ENCODE data around the gene SIAH3. TPM values are rescaled to one million over a fixed set of nuclear protein-coding genes. Genes with fewer than 3 reads are reported as not detected.

The SIAH3 gene
- total RNA-seq, 1 donor = not detected

DNA sequence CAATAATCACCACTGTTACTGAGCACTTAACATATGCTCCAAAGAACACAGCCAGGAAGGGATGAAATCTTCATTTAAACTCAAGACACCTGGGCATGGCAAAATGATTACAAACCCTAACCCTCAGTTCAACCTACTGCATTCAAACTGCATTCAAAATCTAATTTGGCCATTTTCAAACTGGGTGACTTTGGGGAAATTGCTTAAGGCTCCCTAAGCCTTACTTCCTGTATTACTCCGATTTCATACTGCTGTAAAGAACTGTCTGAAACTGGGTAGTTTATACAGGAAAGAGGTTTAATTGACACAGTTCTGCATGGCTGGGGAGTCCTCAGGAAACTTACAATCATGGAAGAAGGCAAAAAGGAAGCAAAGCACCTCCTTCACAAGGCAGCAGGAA lies 99.0 kb downstream of the SIAH3 start:
- no peak for TF ChIP-seq CTCF (IDR thresholded peaks at IDR 0.05; ENCODE audit: extremely low read depth, low read depth, low read length)
- Histone ChIP-seq H3K9me3 (ENCODE audit: low read depth, low read length) (no peaks in the 10 kb centered on the region), H3K4me3 (ENCODE audit: insufficient read depth, low read length) (no peak overlapping the region)

DNA sequence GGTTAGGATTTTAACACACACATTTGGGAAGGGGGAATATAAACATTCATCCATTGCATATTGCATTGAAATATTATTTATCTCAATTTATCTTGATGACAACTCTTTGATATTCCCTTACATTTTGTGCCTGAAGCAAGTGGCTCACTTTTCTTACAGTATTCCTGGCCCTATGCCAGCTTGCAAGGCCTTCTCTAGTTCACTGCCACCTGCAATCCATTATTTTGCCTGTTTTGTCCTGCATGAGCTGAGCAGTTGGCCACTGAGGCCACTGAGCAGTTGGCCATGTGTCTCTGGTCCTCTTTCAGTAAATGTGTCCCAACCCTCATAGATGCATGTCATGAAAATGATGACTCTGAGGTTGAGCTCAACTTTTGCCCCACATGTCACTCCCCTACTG lies 99.7 kb downstream of the SIAH3 start:
- H2AFZ ChIP-seq (ENCODE audit: low read length) = no peak overlapping the region
- no peak overlapping the region for H3K27ac ChIP-seq (ENCODE audit: low read depth, low read length)
- no peak overlapping the region for H3K4me2 ChIP-seq (ENCODE audit: insufficient read depth, low read length)
- no peaks in the 10 kb centered on the region for H4K20me1 ChIP-seq (ENCODE audit: insufficient read depth, low read length)
- H3K27me3 ChIP-seq (ENCODE audit: insufficient read depth, low read length) = peaks cover 26% of the 10 kb centered on the region
- DNase-seq (ENCODE audit: insufficient read length, low spot score, missing footprints) = peak; percentile 52
- no peak overlapping the region for H3K4me3 ChIP-seq (ENCODE audit: insufficient read depth, low read length)
- H3K79me2 ChIP-seq (ENCODE audit: insufficient read depth, low read length) = no peaks in the 10 kb centered on the region
- no peaks in the 10 kb centered on the region for H3K9me3 ChIP-seq (ENCODE audit: low read depth, low read length)
- no peaks in the 10 kb centered on the region for H3K4me1 ChIP-seq (ENCODE audit: insufficient read depth, low read length)
- TF ChIP-seq CTCF (IDR thresholded peaks at IDR 0.05; ENCODE audit: extremely low read depth, low read depth, low read length) = no peak
- no peaks in the 10 kb centered on the region for H3K36me3 ChIP-seq (ENCODE audit: insufficient read depth, low read length)

More for the DNA sequence above, 99.0 kb downstream of the SIAH3 start:
- H4K20me1 ChIP-seq (ENCODE audit: insufficient read depth, low read length) = no peaks in the 10 kb centered on the region
- no peak for DNase-seq (ENCODE audit: insufficient read length, low spot score, missing footprints)
- no peak overlapping the region for H3K27ac ChIP-seq (ENCODE audit: low read depth, low read length)
- no peaks in the 10 kb centered on the region for H3K4me1 ChIP-seq (ENCODE audit: insufficient read depth, low read length)
- H3K4me2 ChIP-seq (ENCODE audit: insufficient read depth, low read length) = no peak overlapping the region
- no peaks in the 10 kb centered on the region for H3K36me3 ChIP-seq (ENCODE audit: insufficient read depth, low read length)
- H3K79me2 ChIP-seq (ENCODE audit: insufficient read depth, low read length) = no peaks in the 10 kb centered on the region
- no peak overlapping the region for H2AFZ ChIP-seq (ENCODE audit: low read length)
- H3K27me3 ChIP-seq (ENCODE audit: insufficient read depth, low read length) = peaks cover 26% of the 10 kb centered on the region

DNA sequence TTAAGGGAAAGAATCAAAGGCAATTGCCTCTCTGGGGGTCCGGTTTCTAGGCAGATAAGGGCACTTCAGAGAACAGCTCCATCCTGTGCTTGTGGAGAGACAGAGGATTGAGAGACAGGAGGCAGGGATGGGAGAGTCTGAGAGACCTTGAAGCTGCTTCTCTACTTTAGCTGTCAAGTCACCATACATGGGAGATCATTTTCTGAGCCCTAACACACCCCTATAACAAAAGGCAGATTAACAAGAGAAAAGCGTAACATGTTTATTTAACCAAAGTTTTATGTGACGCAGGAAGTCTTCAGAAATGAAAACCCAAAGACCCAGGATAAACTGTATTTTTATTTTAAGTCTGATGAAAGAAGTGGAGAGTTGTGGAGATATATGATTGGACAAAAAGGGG lies 101.0 kb downstream of the SIAH3 start:
- H4K20me1 ChIP-seq (ENCODE audit: insufficient read depth, low read length) = no peaks in the 10 kb centered on the region
- TF ChIP-seq CTCF (IDR thresholded peaks at IDR 0.05; ENCODE audit: extremely low read depth, low read depth, low read length) = no peak

DNA sequence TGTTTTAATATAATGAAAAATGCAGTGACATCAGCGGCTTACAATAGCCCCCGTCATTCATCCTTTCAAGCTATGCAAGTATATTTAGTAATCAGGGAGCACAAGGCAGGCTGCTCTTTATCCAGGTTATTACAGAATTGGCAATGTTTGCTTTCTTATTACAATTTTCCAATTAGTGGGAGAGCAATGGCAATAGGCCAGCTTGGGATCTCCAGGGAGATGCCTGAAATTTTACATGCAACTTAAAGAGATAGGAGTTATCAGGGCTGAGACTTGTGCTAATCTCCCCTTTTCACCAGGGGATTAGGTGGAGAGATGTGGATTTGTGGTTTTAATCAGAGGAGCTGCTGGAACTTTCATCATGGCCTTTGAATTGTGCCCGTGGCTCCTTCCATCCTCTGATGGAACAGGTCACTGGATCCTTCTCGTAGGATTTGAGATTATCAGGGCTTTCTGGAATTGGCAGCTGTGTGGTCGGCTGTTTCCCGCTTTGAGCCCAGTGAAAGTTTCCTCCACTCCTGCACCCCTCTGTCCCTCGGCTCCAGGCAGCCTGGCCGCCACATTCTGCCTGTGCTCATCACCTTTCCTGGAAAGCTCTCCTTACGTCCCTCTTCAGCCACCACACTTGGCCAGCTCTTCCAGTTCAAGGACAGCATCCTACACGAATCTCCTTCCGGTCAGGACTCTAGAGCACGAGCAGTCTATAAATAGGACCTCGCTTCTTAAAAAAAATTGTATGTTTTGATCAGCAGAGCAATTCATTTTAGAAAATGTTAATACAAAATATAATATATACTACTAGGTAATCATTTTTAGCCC lies 102.4 kb downstream of the SIAH3 start:
- no peak for DNase-seq (ENCODE audit: insufficient read length, low spot score, missing footprints)
- Histone ChIP-seq H3K4me1 (ENCODE audit: insufficient read depth, low read length) (no peaks in the 10 kb centered on the region), H3K27me3 (ENCODE audit: insufficient read depth, low read length) (peaks cover 28% of the 10 kb centered on the region), H3K79me2 (ENCODE audit: insufficient read depth, low read length) (no peaks in the 10 kb centered on the region), H3K9me3 (ENCODE audit: low read depth, low read length) (no peaks in the 10 kb centered on the region), H3K27ac (ENCODE audit: low read depth, low read length) (no peak overlapping the region), H4K20me1 (ENCODE audit: insufficient read depth, low read length) (no peaks in the 10 kb centered on the region), H3K4me3 (ENCODE audit: insufficient read depth, low read length) (no peak overlapping the region), H2AFZ (ENCODE audit: low read length) (no peak overlapping the region), H3K36me3 (ENCODE audit: insufficient read depth, low read length) (no peaks in the 10 kb centered on the region), H3K4me2 (ENCODE audit: insufficient read depth, low read length) (no peak overlapping the region)
- TF ChIP-seq CTCF (IDR thresholded peaks at IDR 0.05; ENCODE audit: extremely low read depth, low read depth, low read length) = no peak

More for the DNA sequence above, 101.0 kb downstream of the SIAH3 start:
- Histone ChIP-seq H3K36me3 (ENCODE audit: insufficient read depth, low read length) (no peaks in the 10 kb centered on the region), H2AFZ (ENCODE audit: low read length) (no peak overlapping the region), H3K9me3 (ENCODE audit: low read depth, low read length) (no peaks in the 10 kb centered on the region), H3K27me3 (ENCODE audit: insufficient read depth, low read length) (peaks cover 26% of the 10 kb centered on the region), H3K4me2 (ENCODE audit: insufficient read depth, low read length) (no peak overlapping the region), H3K4me3 (ENCODE audit: insufficient read depth, low read length) (no peak overlapping the region), H3K27ac (ENCODE audit: low read depth, low read length) (no peak overlapping the region), H3K79me2 (ENCODE audit: insufficient read depth, low read length) (no peaks in the 10 kb centered on the region), H3K4me1 (ENCODE audit: insufficient read depth, low read length) (no peaks in the 10 kb centered on the region)
- DNase-seq (ENCODE audit: insufficient read length, low spot score, missing footprints) = no peak
